ENCODE data around the gene TNP2. TPM values are rescaled to one million over a fixed set of nuclear protein-coding genes. Genes with fewer than 3 reads are reported as not detected.

The TNP2 gene
- total and polyA plus RNA-seq, 2 of the 4 experiments (the other 2 are of a cell fraction) = not detected

DNA sequence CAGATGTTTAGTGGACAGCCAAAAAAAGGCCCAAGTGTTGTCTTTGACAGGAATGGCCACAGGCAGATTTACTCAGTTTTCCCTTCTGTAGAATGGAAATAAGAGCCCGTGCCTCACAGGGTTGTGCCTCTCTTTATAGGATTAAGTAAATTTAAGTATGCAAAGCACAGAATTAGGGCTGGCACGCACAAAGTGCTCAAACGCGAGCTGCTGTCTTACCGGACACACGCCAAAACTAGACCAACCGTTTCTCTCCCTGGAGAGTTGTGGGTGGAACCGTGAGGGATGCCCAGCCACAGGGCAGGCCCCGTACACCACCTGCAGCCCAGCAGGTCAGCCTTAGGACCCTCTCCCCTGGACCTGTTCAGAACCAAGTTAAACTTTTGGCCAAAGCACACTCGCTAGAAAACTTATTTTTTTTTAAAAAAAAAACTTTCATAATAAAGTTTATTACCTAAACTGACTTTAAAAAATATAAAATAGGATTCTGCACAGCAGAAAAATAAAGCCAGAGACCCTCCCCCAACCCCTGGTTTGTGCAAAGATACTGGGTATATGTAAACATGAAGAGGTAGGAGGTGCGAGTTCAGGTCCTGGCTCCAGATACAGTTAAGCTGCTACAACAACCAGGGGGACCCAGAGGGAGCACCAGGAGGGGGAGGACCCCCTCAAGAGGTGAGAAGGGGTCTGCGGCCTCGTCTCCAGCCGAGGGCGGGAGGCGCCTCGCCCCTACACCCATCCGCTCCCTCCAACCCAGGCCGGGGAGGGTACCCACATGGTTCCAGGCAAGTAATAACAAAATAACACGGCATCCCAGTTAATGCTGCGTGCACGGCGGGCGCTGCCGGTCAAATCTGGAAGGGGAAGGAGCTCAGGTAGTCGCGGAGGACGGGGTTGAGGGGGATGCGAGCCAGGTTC lies 14.9 kb downstream of the TNP2 start (continued):
- TF ChIP-seq, protein P1, sequence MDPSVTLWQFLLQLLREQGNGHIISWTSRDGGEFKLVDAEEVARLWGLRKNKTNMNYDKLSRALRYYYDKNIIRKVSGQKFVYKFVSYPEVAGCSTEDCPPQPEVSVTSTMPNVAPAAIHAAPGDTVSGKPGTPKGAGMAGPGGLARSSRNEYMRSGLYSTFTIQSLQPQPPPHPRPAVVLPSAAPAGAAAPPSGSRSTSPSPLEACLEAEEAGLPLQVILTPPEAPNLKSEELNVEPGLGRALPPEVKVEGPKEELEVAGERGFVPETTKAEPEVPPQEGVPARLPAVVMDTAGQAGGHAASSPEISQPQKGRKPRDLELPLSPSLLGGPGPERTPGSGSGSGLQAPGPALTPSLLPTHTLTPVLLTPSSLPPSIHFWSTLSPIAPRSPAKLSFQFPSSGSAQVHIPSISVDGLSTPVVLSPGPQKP (IDR thresholded peaks at IDR 0.05; ENCODE audit: borderline replicate concordance, low read depth, low read length) = no peak
- no peak for TF ChIP-seq POLR2A (IDR thresholded peaks at IDR 0.05; ENCODE audit: low read depth, low read length)
